ENCODE measurements around the gene ABHD12. TPM values are rescaled to one million over a fixed set of nuclear protein-coding genes. Genes with fewer than 3 reads are reported as not detected.

Gene ABHD12
- total RNA-seq, 2 experiments from 2014 or later = 13.0 to 14.7 TPM

DNA sequence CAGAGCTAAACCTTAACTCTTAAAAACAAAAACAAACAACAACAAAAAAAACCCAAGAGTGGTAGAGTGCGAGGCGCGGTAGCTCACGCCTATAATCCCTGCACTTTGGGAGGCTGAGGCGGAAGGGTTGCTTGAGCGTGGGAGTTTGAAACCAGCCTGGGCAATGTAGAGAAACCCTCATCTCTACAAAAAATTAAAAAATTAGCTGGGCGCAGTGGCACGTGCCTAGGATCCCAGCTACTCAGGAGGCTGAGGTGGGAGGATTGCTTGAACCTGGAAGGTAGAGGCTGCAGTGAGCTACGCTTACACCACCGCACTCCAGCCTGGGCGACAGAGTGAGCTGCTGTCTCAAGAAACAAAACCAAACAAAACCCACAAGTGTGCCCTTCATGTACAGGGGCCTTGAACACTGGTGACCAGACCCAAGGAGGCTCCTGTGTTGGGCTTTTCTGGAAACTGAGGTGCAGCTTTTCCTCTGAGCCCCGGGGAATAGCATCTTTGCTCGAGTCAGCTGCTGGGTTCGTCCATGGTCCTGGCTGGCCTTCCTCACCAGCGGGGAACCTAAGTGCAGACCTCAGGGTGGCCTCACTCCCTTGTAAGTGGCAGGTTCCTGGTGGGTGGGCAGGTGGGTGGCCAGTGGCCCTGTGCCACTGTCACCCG lies 102.9 kb downstream of the ABHD12 start:
- Mint-ChIP-seq H3K36me3 (ENCODE audit: low read depth) (peaks cover 7% of the 10 kb centered on the region), H3K4me1 (ENCODE audit: low read depth) (no peaks in the 10 kb centered on the region), H3K27me3 (ENCODE audit: low read depth) (no peaks in the 10 kb centered on the region), H3K27ac (no peak overlapping the region), H3K9me3 (no peaks in the 10 kb centered on the region), H3K4me3 (no peak overlapping the region)
- intact Hi-C loops (cut with micrococcal nuclease) = no loop called here
- CTCF ChIA-PET = no interaction called here
- no peak for DNase-seq

DNA sequence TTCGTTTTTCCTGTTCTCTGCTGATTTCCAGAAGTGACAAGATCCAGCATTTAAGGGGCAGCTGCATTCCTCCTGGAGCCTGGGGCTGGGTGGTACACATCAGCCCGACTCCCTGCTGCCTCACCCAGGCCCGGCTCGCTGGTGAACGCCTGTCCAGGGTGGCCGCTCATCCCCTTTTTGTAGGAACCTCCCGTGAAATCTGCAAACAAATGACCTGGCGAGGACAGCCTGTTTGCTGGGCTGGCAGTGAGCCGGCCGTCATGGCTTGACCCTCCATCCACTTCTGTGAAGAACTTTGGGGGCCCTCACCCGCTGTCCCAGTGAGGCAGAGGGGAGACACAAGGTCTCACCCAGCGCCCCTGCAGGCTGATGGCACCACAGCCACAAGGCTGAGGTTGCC lies 103.7 kb downstream of the ABHD12 start:
- intact Hi-C loops (cut with micrococcal nuclease) = no loop called here
- CTCF ChIA-PET = no interaction called here
- Mint-ChIP-seq H3K36me3 (ENCODE audit: low read depth) (peaks cover 11% of the 10 kb centered on the region), H3K27ac (no peak overlapping the region), H3K4me1 (ENCODE audit: low read depth) (no peaks in the 10 kb centered on the region), H3K4me3 (no peak overlapping the region), H3K9me3 (no peaks in the 10 kb centered on the region), H3K27me3 (ENCODE audit: low read depth) (no peaks in the 10 kb centered on the region)
- no peak for DNase-seq

DNA sequence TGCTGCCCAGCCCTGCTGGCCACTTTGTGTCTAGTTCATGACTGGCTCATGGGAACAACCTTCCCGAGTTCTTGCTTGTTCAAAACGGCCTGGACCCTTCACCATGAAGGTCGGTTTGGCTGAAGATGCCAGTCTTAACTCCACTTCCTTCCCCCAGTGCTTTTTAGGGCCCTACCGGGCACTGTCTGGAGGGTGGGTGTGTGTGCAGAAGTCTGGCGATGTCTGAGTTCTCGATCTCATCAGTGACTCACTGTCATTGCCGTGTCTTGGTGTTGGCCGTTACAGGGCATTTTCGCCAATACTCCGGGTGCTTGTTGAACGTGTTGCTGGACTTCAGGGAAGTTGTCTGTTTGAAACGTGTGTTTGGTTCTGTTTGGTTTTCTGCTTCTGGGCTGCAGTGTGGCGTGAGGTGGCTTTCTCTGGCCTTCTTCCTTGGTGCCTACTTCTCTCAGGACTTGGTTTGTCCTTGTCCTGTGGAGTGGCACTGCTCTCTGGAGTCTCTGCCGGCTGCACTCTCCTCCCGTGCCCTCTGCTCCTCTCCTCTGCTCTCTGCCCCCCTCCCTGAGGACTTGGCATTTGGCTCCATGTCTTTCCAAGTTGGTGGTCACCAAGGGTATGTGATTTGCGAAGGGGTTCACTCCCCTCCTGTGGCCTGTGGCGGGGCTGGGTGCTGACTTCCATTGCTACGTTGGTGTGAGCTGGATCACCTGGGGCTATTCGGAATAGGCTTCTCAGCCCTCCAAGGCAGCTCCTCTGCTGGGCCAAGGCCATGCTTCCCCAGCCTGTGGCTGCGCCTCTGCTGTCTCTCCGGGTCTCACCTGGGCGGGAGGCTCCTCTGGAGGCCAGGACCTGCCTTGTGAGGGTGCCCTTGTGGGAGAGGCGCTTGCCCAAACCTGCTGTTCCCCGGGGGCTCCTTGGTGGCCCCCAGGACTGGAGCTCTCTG lies 104.5 kb downstream of the ABHD12 start:
- no peak overlapping the region for H3K27ac Mint-ChIP-seq
- peaks cover 11% of the 10 kb centered on the region for H3K36me3 Mint-ChIP-seq (ENCODE audit: low read depth)
- peaks cover 1% of the 10 kb centered on the region for H3K4me1 Mint-ChIP-seq (ENCODE audit: low read depth)
- H3K4me3 Mint-ChIP-seq = no peak overlapping the region
- DNase-seq = no peak
- CTCF ChIA-PET = no interaction called here
- intact Hi-C loops (cut with micrococcal nuclease) = no loop called here
- H3K27me3 Mint-ChIP-seq (ENCODE audit: low read depth) = no peaks in the 10 kb centered on the region
- H3K9me3 Mint-ChIP-seq = no peaks in the 10 kb centered on the region

DNA sequence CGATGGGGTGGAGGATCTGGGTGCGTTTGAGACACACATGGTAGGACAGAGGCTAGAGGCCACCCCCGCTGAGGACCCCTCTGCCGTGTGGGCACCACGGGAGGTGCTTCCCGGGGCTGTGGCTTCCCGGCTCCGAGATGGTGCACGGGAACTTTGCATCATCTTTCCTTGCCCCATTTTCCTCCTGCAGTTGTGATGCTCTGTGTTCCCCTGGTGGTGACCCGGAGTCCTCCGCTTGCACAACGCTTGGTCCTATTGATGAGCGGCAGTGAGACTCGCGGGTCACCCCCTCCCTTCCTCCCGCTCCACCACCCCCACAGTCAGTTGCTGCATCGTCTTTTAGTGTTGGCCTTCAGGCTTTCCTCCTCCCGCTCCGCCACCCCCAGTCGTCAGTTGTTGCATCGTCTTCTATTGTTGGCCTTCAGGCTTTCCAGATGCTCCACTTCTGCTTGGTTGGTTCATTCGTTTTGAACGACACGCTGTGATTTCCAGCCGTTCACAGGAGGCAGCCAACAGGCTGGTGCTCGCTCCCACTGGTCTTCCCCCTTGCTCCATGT lies 105.5 kb downstream of the ABHD12 start:
- no peak overlapping the region for H3K4me3 Mint-ChIP-seq
- CTCF ChIA-PET = no interaction called here
- H3K9me3 Mint-ChIP-seq = no peaks in the 10 kb centered on the region
- intact Hi-C loops (cut with micrococcal nuclease) = no loop called here
- H3K36me3 Mint-ChIP-seq (ENCODE audit: low read depth) = peaks cover 11% of the 10 kb centered on the region
- H3K4me1 Mint-ChIP-seq (ENCODE audit: low read depth) = peaks cover 1% of the 10 kb centered on the region
- no peak overlapping the region for H3K27ac Mint-ChIP-seq
- H3K27me3 Mint-ChIP-seq (ENCODE audit: low read depth) = no peaks in the 10 kb centered on the region
- no peak for DNase-seq

DNA sequence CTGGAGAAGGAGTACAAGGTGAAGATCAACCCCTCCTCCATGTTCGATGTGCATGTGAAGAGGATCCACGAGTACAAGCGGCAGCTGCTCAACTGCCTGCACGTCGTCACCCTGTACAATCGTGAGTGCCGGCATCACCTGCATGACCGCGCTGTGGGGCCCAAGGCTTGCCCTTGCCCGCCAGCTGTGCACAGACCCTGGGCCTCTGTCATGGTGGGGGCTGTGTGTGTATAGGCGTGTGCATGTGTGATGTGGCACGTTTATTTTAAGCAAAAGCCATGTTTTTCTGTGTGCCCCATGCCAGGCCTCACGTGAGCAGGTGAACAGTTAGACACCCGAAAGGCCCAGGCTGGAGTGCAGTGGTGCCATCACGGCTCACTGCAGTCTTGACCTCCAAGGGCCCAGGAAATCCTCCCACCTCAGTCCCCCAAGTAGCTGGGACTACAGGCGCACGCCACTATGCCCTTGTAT lies 106.5 kb downstream of the ABHD12 start:
- intact Hi-C loops (cut with micrococcal nuclease) = no loop called here
- Mint-ChIP-seq H3K36me3 (ENCODE audit: low read depth) (peaks cover 11% of the 10 kb centered on the region), H3K27ac (no peak overlapping the region), H3K9me3 (no peaks in the 10 kb centered on the region), H3K4me3 (no peak overlapping the region), H3K27me3 (ENCODE audit: low read depth) (no peaks in the 10 kb centered on the region), H3K4me1 (ENCODE audit: low read depth) (peaks cover 1% of the 10 kb centered on the region)
- no peak for DNase-seq
- CTCF ChIA-PET = interaction anchor here (1.0 kb wide), 1 partner anchor 11 kb away, joined by 3 read pairs; no protein-coding TSS in a partner anchor

DNA sequence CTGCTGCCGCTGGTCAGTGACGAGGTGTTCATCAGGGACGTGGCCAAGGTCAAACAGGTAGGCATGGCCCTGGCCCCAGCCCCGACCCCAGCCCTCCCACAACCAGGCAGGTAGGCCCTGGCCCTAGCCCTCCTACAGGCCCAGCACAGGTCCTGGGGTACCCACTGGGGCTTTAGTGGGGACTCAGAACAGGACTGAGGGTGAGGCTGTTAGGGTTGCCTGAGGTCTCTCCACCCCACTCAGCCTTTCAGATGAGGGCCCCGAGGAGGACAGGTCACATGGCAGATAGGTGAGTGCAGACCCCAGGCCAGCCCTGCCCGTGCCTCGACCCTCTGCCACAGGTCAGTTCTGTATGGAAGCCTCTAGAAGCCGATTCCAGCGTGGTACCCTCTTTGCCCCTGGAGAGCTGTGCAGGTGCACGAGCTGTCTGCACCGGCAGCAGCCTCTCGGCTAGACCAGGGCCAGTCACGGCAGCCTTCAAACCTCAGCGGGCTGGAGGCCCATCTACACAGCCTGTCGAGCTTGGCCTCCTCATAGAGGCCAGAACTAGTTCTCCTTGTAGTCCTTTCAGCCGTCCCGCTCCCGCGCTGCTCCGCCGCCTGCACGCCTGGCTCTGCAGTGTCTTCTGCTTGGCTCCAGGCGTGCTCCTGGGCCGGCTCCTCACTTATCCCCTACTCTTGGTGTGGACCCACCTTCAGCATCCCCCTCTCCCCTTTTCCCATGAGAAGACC lies 107.2 kb downstream of the ABHD12 start:
- Mint-ChIP-seq H3K36me3 (ENCODE audit: low read depth) (peaks cover 11% of the 10 kb centered on the region), H3K27ac (no peak overlapping the region), H3K27me3 (ENCODE audit: low read depth) (no peaks in the 10 kb centered on the region), H3K9me3 (no peaks in the 10 kb centered on the region), H3K4me3 (no peak overlapping the region), H3K4me1 (ENCODE audit: low read depth) (peaks cover 1% of the 10 kb centered on the region)
- intact Hi-C loops (cut with micrococcal nuclease) = no loop called here
- DNase-seq = no peak
- CTCF ChIA-PET = interaction anchor here (0.6 to 1.0 kb wide), 2 partner anchors 11 to 405 kb away, joined by 3 read pairs; no protein-coding TSS in a partner anchor

DNA sequence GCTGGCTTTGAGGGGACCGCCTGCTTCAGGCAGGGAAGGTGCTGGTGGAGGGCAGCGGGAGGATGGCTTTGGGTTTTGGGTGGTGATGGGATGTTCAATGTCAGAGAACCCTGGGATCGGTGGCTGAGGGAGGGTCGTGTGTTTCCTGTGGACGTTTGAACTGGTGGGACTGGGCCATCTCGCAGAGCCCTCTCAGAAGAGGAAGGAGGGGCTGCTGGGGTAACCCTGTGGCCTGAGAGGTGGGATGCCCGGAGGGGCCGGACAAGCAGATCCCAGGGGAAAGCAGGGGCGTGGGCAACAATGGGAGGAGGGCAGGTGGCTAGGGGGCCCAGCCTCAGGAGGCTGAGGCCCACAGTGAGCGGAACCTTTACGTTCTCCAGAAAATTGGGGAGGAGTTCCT lies 107.8 kb downstream of the ABHD12 start:
- Mint-ChIP-seq H3K9me3 (no peaks in the 10 kb centered on the region), H3K4me3 (no peak overlapping the region), H3K27me3 (ENCODE audit: low read depth) (no peaks in the 10 kb centered on the region), H3K36me3 (ENCODE audit: low read depth) (peaks cover 11% of the 10 kb centered on the region), H3K27ac (peak overlapping the region; percentile 61), H3K4me1 (ENCODE audit: low read depth) (peaks cover 1% of the 10 kb centered on the region)
- intact Hi-C loops (cut with micrococcal nuclease) = no loop called here
- DNase-seq = no peak
- CTCF ChIA-PET = no interaction called here

DNA sequence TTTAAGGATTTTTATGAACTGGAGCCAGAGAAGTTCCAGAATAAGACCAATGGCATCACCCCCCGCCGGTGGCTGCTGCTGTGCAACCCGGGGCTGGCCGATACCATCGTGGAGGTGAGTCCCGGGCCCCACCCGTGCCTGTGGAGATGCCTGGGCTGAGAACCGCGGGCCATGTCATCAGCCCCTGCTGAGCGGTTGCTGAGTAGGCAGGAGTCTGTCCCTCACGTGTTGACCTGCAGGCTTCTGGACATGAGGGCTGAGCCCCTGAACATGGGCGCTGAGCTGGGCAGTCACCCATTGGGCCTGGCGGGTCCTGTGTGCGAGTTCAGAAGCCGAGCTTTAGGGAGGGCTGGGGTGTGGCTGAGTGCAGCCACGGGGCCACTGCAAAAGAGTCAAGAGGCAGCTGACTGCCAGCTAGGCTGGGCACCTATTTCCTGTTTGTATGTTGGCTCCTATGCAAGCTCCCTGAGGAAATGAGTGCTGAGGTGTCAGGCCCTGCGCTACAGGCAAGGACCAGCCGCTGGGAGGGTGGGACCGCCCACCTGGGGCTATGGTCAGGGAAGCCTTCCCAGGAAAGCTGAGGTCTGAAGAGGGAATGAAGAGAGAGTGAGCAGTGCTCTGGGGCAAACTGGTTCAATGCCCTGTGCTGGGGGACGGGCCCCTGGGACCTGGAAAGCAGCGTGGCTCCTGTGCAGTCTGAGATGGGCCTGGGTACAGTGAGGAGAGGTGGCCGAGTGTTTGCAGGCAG lies 108.4 kb downstream of the ABHD12 start:
- intact Hi-C loops (cut with micrococcal nuclease) = no loop called here
- no peak for DNase-seq
- Mint-ChIP-seq H3K27me3 (ENCODE audit: low read depth) (no peaks in the 10 kb centered on the region), H3K4me1 (ENCODE audit: low read depth) (peaks cover 1% of the 10 kb centered on the region), H3K36me3 (ENCODE audit: low read depth) (peaks cover 11% of the 10 kb centered on the region), H3K27ac (peak overlapping the region; percentile 61), H3K9me3 (no peaks in the 10 kb centered on the region), H3K4me3 (no peak overlapping the region)
- CTCF ChIA-PET = interaction anchor here (1.4 kb wide), 1 partner anchor 117 kb away, joined by 5 read pairs; no protein-coding TSS in a partner anchor

DNA sequence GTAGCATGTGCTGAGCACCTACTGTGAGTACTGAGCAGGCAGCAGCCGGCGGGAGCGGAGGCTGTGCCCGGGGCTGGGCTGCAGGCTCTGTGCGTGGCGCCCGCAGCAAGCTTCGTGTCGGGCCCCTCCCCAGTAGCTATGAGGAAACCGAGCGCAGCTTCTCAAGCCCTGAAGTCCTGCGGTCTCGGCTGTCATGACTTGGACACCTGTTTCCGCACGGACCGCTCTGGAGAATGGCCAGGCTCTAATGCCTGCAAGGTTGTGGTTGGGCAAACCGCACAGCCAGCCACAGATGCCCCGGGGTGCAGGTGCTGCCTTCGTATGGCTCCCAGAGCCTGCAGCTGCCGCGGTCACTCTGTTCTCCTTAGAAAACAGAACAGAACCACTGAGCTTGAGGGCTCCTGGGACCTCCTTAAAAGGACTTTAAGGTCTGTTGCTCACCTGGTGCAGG lies 109.1 kb downstream of the ABHD12 start:
- CTCF ChIA-PET = interaction anchor here (1.4 kb wide), 1 partner anchor 117 kb away, joined by 5 read pairs; no protein-coding TSS in a partner anchor
- intact Hi-C loops (cut with micrococcal nuclease) = no loop called here
- Mint-ChIP-seq H3K27ac (no peak overlapping the region), H3K4me3 (no peak overlapping the region), H3K9me3 (no peaks in the 10 kb centered on the region), H3K36me3 (ENCODE audit: low read depth) (peaks cover 7% of the 10 kb centered on the region), H3K4me1 (ENCODE audit: low read depth) (peaks cover 1% of the 10 kb centered on the region), H3K27me3 (ENCODE audit: low read depth) (no peaks in the 10 kb centered on the region)
- peak; percentile 16 for DNase-seq

DNA sequence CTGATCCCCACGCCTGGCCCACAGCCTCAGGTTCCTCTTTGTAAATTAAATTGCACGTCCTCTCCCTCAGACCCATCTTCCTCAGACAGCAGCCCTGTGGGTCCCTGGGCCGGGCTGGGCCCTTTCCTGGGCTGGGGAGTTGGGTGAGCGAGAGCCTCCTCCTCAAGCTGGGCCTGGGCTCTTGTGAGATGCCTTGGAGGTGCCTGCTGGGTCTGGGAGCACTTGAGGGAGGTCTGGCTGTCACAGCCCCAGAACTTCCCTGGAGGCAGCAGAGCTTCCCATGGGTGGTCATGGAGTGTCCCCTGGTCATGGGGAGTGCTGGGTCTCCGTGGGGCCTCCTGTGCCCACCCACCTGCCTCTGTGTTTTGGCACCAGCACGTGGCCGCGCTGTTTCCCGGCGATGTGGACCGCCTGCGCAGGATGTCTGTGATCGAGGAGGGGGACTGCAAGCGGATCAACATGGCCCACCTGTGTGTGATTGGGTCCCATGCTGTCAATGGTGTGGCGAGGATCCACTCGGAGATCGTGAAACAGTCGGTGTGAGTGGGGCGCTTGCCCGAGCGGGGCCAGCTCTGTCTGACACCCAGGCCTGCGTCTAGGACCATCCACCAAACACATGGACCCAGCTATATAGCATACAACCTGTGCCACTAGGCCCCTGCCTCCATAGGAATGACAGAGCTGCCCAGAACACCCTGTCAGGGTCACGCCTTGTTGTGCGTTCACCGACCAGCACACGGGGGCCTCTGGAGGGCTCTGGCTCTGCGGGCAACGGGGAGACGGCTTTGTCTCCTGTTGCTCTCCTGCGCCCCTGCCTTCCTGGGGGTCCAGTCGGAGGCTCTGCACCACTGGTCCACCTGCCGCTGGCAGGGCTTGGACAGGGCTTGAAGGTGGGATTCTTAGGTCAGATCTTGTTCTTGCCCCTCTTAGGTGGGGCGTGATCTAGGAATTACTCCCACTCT lies 109.8 kb downstream of the ABHD12 start:
- DNase-seq = no peak

More for the DNA sequence above, 109.8 kb downstream of the ABHD12 start:
- no peaks in the 10 kb centered on the region for H3K27me3 Mint-ChIP-seq (ENCODE audit: low read depth)
- intact Hi-C loops (cut with micrococcal nuclease) = no loop called here
- peaks cover 7% of the 10 kb centered on the region for H3K36me3 Mint-ChIP-seq (ENCODE audit: low read depth)
- H3K4me1 Mint-ChIP-seq (ENCODE audit: low read depth) = peaks cover 1% of the 10 kb centered on the region
- no peaks in the 10 kb centered on the region for H3K9me3 Mint-ChIP-seq
- H3K27ac Mint-ChIP-seq = no peak overlapping the region
- CTCF ChIA-PET = interaction anchor here (1.4 kb wide), 1 partner anchor 118 kb away, joined by 5 read pairs; no protein-coding TSS in a partner anchor
- H3K4me3 Mint-ChIP-seq = no peak overlapping the region
